ENCODE measurements around the gene MTURN.
A peak's percentile ranks its signal among the peaks of the same experiment; 100 is the strongest.
"Not testable (repeated sequence)": the region's sequence is repeated elsewhere in the genome, so short reads cannot be mapped to it uniquely, and the experiment has no call there.

The MTURN gene

GRCh38 chr7:30134611-30135300, at the start of gene MTURN:
Gene MTURN (plus strand): TSS chr7:30134986. CDS start chr7:30135137, 151 bp downstream.
- peak; percentile 88 for DNase-seq

GRCh38 chr7:30086529-30086928, 48.3 kb upstream of the MTURN start:
- no peak for DNase-seq

GRCh38 chr7:30087371-30087770, 47.4 kb upstream of the MTURN start:
- DNase-seq: no peak

- DNase-seq: no peak
These were observed 46.4 kb upstream of the MTURN start for GRCh38 chr7:30088362-30088761.

- DNase-seq: no peak
These were observed 44.7 kb upstream of the MTURN start for GRCh38 chr7:30090111-30090510.

- DNase-seq: no peak
These were observed 43.3 kb upstream of the MTURN start for GRCh38 chr7:30091491-30091912.

GRCh38 chr7:30091987-30092386, 42.8 kb upstream of the MTURN start:
- no peak for DNase-seq

GRCh38 chr7:30093420-30093952, 41.3 kb upstream of the MTURN start:
- DNase-seq: no peak

- not testable (repeated sequence) for DNase-seq
These were observed 36.2 kb upstream of the MTURN start for GRCh38 chr7:30098599-30098998.

GRCh38 chr7:30102281-30102680, 32.5 kb upstream of the MTURN start:
- no peak for DNase-seq

GRCh38 chr7:30104157-30104556, 30.6 kb upstream of the MTURN start:
- DNase-seq: no peak

GRCh38 chr7:30112103-30112713, 22.6 kb upstream of the MTURN start:
- no peak for DNase-seq

- DNase-seq: no peak
These were observed 21.6 kb upstream of the MTURN start for GRCh38 chr7:30113144-30113543.

GRCh38 chr7:30114536-30115238, 20.1 kb upstream of the MTURN start:
- DNase-seq: no peak

GRCh38 chr7:30115709-30116297, 19.0 kb upstream of the MTURN start:
- DNase-seq: no peak

- DNase-seq: peak; percentile 77
These were observed 18.0 kb upstream of the MTURN start for GRCh38 chr7:30116771-30117170.

GRCh38 chr7:30117896-30118295, 16.9 kb upstream of the MTURN start:
- no peak for DNase-seq

- no peak for DNase-seq
These were observed 14.8 kb upstream of the MTURN start for GRCh38 chr7:30119890-30120577.

- DNase-seq: no peak
These were observed 813 bp upstream of the MTURN start for GRCh38 chr7:30133736-30134610.

- DNase-seq: peak; percentile 67
These were observed 723 bp downstream of the MTURN start for GRCh38 chr7:30135301-30136116.
